ENCODE data around the gene BPIFB6.

Gene BPIFB6

DNA sequence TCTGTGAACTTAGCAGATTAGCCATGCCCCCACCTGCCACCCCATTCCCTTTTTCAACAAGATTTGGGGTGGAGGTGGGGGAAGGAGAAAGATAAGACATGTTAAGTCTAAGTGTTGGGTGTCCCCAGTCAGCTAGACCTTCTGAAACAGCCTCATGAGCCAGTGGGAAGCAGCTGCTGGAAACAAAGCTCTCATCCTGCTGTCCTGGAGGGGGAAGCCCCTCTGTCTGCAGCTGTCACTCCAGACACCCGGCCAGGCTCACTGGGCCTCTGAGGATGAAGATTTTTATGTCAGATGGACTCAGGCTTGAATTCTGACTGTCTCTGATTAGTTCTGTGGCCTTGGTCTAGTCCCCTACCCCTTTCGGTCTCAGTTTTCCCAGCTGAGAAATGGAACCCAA is 23.3 kb downstream of the BPIFB6 start:
- DNase-seq (ENCODE audit: low read depth), result no peak
- TF ChIP-seq, protein P1, sequence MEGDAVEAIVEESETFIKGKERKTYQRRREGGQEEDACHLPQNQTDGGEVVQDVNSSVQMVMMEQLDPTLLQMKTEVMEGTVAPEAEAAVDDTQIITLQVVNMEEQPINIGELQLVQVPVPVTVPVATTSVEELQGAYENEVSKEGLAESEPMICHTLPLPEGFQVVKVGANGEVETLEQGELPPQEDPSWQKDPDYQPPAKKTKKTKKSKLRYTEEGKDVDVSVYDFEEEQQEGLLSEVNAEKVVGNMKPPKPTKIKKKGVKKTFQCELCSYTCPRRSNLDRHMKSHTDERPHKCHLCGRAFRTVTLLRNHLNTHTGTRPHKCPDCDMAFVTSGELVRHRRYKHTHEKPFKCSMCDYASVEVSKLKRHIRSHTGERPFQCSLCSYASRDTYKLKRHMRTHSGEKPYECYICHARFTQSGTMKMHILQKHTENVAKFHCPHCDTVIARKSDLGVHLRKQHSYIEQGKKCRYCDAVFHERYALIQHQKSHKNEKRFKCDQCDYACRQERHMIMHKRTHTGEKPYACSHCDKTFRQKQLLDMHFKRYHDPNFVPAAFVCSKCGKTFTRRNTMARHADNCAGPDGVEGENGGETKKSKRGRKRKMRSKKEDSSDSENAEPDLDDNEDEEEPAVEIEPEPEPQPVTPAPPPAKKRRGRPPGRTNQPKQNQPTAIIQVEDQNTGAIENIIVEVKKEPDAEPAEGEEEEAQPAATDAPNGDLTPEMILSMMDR (IDR thresholded peaks at IDR 0.05; ENCODE audit: insufficient read depth, low read depth, low read length, missing control alignments), result no peak
- no peak overlapping the region for H3K4me3 ChIP-seq (ENCODE audit: low read depth, low read length)

DNA sequence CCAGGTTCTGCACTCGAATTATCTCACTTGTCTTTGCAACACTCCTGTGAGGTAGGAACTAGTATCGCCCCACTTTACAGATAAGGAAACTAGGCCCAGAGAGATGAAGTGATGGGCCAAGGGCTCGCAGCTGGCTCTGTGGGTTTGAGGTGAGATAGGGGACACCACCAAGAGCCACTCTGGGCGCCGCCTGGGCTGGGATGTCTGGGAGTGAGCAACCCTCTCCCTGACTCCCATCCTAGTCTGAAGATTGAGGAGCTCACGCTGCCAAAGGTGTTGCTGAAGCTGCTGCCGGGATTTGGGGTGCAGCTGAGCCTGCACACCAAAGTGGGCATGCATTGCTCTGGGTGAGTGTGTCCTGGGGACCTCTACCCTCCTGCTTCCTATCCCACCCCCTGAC is 27.7 kb downstream of the BPIFB6 start:
- H3K4me3 ChIP-seq (ENCODE audit: low read depth, low read length), result no peak overlapping the region
- TF ChIP-seq, protein P1 (IDR thresholded peaks at IDR 0.05; ENCODE audit: insufficient read depth, low read depth, low read length, missing control alignments), result no peak
- no peak for DNase-seq (ENCODE audit: low read depth)

DNA sequence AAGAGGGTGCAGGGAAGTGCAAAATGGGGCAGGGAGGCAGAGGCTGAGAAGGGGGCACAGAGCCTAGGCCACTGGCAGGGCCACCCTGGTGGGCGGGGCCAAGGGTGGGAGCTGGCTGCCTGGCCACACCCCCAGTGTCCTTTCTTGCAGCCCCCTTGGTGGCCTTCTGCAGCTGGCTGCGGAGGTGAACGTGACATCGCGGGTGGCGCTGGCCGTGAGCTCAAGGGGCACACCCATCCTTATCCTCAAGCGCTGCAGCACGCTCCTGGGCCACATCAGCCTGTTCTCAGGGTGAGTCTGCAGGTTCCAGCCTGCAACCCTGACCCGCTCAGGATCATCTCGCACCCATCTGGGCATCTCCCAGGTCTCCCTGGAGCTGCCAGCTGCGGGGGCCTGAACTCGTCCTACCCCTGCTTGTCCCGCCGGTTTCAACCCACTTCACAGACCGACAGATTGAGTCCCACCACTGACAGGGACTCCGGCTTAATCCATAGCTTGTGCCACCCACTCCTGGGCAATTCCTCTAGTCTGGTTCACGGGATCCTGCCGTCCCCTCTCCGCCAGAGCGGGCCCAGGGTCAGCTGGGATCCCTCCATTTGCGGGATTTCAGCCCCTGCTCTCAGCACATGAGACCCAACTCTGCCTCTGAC is 28.4 kb downstream of the BPIFB6 start:
- TF ChIP-seq, protein P1 (IDR thresholded peaks at IDR 0.05; ENCODE audit: insufficient read depth, low read depth, low read length, missing control alignments), result no peak
- no peak for DNase-seq (ENCODE audit: low read depth)

DNA sequence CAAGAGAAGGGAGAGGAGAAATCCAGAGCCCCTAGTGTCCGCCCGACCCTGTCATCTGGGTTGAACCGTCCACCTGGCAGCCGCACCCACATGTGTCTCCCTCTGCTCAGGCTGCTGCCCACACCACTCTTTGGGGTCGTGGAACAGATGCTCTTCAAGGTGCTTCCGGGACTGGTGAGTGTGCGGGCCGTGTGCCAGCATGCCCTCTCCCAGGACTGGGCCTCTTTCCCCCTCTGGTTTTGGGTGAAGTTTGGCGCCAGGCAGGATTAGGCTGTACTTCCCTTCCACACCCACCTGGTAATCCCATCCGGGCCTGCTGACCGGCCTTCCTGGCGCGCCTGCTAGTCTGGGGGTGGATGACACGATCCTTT is 30.2 kb downstream of the BPIFB6 start:
- TF ChIP-seq, protein P1 (IDR thresholded peaks at IDR 0.05; ENCODE audit: insufficient read depth, low read depth, low read length, missing control alignments), result no peak
- no peak overlapping the region for H3K4me3 ChIP-seq (ENCODE audit: low read depth, low read length)
- no peak for DNase-seq (ENCODE audit: low read depth)

More for the DNA sequence above, 28.4 kb downstream of the BPIFB6 start:
- no peak overlapping the region for H3K4me3 ChIP-seq (ENCODE audit: low read depth, low read length)

DNA sequence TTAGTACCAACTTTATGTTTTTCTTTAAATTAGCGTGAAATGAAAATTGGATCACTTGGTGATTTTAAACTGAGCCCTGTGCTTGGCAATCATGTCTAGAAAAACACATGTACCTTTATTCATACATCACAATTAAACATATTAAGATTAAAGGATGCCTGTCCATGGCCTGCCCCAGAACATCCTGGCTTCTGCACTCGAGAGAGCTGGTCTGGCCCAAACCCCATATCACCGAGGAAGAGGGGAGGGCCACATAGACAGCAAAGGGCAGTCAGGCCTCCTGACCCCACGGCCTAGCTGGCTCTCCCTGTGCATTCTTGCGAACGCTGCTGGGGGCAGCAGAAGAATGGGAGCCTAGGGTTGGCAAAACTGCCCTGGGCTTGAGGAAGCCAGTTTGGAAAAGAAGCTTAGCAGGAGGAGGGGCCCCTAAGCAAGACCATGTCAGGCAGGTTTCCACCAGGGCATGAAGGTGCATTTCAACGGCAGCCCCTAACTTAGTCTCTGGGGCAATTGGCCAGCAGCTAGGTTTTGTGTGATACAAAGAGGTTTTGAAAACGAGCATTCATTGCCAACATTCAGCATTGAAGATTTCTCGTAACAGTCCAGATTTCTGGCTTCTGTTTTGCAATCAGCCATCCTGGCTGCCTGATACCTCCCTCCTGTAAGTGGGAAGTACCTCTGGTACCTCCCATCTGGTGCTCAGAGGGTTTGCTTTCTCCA is 30.8 kb downstream of the BPIFB6 start:
- H3K4me3 ChIP-seq (ENCODE audit: low read depth, low read length), result no peak overlapping the region
- DNase-seq (ENCODE audit: low read depth), result no peak
- TF ChIP-seq, protein P1 (IDR thresholded peaks at IDR 0.05; ENCODE audit: insufficient read depth, low read depth, low read length, missing control alignments), result no peak

DNA sequence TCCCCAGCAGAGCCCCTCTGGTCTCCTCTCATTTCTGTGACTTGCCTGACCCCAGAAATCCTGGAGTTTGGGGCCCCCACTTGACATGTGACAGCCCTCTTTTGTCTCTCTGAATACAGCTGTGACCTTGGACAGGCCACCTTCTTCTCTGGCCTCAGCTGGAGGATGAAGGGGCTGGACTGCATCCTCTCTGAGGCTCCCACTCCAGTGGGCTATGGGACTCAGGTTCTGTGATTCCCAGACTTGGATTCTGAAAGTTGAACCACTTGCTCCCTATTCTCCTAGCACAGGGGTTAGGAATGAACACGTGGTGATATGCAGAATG is 31.3 kb downstream of the BPIFB6 start:
- DNase-seq (ENCODE audit: low read depth), result no peak
- TF ChIP-seq, protein P1 (IDR thresholded peaks at IDR 0.05; ENCODE audit: insufficient read depth, low read depth, low read length, missing control alignments), result no peak

DNA sequence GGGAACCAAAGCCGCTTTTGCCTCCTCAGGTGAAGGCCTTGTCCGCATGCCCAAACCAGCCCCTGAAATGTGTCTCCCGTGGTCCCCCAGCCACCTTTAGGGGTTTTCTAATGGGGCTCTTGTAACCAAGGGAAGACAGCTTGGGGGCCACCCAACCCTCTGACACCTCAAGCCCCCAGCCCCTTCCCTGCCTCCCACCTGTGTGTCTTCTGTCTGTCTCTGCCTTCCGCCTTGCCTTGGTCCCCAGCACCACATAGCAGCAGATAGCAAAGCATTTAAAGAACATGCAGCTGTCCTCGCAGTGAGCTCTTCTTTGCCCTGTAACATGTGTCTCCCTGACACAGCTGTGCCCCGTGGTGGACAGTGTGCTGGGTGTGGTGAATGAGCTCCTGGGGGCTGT is 31.8 kb downstream of the BPIFB6 start:
- TF ChIP-seq, protein P1 (IDR thresholded peaks at IDR 0.05; ENCODE audit: insufficient read depth, low read depth, low read length, missing control alignments), result no peak

More for the DNA sequence above, 31.3 kb downstream of the BPIFB6 start:
- H3K4me3 ChIP-seq (ENCODE audit: low read depth, low read length), result no peak overlapping the region

More for the DNA sequence above, 31.8 kb downstream of the BPIFB6 start:
- DNase-seq (ENCODE audit: low read depth), result no peak
- no peak overlapping the region for H3K4me3 ChIP-seq (ENCODE audit: low read depth, low read length)
